Activated CD8-positive, alpha-beta memory T cell treated with anti-CD3 and anti-CD28 coated beads, Interleukin-2, amount 50 U/mL, for 4 hours (primary cell): Measurements from ENCODE around the gene GNAQ.

Source experiments
- DNase-seq: peaks from one replicate; pipeline ENCODE4 v3.0.0-alpha.2; 2020

GNAQ gene

DNA sequence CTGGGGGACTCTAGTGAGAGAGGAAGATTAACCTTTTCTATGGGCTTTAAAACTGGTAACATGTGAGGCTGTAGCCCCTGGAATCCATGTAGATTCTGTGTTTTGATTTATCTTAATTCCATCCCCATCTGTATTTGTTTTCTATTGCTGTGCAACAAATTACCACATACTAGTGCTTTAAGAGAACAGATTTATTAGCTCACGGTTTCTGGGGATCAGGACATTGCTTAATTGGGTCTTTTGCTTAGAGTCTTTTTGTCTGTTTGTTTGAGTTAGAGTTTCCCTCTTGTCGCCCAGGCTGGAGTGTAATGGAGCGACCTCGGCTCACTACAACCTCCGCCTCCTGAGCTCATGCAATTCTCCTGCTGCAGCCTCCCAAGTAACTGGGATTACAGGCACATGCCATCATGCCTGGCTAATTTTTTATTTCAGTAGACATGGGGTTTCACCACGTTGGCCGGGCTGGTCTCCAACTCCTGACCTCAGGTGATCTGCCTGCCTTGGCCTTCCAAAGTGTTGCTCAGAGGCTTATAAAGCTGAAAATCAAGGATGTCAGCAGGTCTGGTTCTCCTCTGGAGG is 353.6 kb downstream of the GNAQ start:
- no peak for DNase-seq

DNA sequence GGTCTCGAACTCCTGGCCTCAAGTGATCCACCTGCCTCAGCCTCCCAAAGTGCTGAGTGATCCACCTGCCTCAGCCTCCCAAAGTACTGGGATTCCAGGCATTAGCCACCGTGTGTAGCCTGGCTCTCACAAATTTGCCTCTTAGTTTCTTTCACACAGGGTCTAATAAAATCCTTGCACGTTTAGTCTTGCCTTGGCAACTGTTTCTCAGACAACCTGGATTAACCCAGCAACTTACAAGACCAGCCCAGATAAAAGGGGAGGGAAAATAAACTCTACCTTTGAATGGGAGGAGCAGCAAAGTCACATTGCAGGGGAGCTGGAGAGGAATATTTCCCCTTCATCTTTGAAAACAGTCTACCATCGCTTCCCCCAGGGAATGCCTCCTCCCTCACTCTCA is 354.2 kb downstream of the GNAQ start:
- DNase-seq = no peak

DNA sequence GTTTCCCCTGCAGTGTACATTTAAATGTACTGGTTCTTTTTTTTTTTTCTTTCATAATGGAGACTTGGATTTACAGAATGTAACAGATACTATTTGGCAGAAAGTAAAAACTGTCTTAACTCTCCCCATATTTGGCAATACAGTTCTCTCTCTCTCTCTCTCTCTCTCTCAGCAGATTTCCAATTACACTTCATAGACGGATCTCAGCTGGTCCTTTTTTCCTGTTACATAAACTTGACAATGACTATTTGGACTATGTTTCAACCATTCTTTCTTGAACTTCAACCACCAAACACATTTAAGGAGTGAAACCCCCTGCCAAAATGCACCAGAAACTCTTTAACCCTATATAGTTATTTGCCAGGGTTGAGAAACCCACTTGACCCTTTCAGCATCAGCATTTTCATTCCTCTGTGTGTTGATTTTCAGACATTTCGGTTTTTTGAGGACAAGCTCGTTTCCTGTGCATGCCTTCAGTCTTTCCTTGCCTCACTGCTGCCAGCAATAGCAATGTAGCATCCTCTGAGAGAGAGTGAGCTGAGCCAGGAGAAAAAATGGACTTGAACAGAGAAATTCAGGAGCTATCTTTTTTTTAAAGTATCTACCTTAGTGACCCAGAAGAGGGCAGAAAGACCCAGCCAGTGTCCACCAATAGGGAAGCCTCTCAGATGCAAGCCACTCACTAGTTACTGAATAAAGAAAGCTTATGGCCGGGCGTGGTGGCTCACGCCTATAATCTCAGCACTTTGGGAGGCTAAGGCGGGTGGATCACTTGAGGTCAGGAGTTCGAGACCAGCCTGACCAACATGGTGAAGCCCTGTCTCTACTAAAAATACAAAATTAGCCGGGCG is 357.4 kb downstream of the GNAQ start:
- DNase-seq = no peak

DNA sequence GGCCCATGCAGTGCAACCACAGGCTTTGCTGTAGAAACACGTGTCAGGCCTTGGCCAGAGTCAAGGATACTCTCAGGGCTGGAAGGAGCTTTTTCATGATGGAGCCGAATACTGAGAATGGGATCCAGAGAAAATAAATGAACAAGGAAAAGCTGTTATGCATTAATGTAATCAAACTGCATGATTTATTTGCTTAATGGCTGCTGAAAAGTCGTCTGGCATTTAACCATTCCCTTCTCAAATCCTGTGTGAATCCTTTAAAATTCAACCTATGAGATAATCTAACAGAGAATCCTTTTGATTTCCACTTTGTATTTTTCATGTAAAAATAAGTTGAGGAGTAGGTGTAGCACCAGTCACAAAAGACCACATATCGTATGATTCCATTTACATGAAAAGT is 359.4 kb downstream of the GNAQ start:
- DNase-seq = no peak

DNA sequence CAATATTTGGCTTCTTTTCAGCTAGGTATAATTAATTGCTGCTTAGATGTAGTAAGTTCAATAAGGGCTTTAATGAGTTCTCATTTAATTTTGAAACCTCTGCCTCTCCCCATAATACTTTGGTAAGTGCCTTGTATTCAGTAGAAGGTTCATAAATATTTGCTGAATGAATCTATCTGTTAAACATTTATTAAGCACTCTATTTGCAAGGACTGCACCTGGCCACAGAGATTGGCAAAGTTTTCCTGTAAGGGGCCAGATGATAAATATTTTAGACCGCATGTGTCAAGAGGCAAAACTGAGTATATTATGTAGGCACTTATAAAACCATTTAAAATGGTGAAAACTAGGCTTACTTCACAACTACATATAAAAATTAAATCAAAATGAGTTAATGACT is 364.5 kb downstream of the GNAQ start:
- DNase-seq = no peak
